MM.1S (cell line): ENCODE measurements around the gene SHOC1.

Experiments
- DNase-seq: peaks from one replicate; pipeline ENCODE4 v3.0.0-alpha.2; 2015
- H2AFZ ChIP-seq: fragments of 300-600 bp; sonication (generic); 2 replicates; pipeline ENCODE4 v1.6.0; 2016; ENCODE audit warnings: antibody characterized with exemption, low read length
- H3F3A ChIP-seq: fragments of 300-600 bp; sonication (generic); 2 replicates; pipeline ENCODE4 v1.6.1; 2016; ENCODE audit warnings: mild to moderate bottlenecking, antibody characterized with exemption, low read length, moderate library complexity, mixed read lengths; ENCODE audit not compliant: insufficient read depth
- H3K27ac ChIP-seq: fragments of 300-600 bp; sonication (generic); 2 replicates; pipeline ENCODE4 v1.5.1; 2016; ENCODE audit warnings: mild to moderate bottlenecking, low read length
- H3K27me3 ChIP-seq: fragments of 300-600 bp; sonication (generic); replicated peaks from 2 replicates; pipeline ENCODE4 v1.6.0; 2016; ENCODE audit warnings: low read length; ENCODE audit not compliant: insufficient read depth
- H3K36me3 ChIP-seq: fragments of 300-600 bp; sonication (generic); replicated peaks from 2 replicates; pipeline ENCODE4 v1.6.1; 2016; ENCODE audit warnings: mild to moderate bottlenecking, low read length, mixed read lengths; ENCODE audit not compliant: insufficient read depth
- H3K4me1 ChIP-seq: fragments of 300-600 bp; sonication (generic); 2 replicates; pipeline ENCODE4 v1.6.1; 2016; ENCODE audit warnings: low read length, mixed read lengths
- H3K4me2 ChIP-seq: fragments of 300-600 bp; sonication (generic); 2 replicates; pipeline ENCODE4 v1.6.0; 2016; ENCODE audit warnings: low read depth, low read length
- H3K4me3 ChIP-seq: fragments of 300-600 bp; sonication (generic); 2 replicates; pipeline ENCODE4 v1.5.1; 2016; ENCODE audit warnings: low read length, mixed read lengths
- H3K79me2 ChIP-seq: fragments of 300-600 bp; sonication (generic); 2 replicates; pipeline ENCODE4 v1.6.1; 2016; ENCODE audit warnings: mixed run types, low read length, mixed read lengths
- H3K9ac ChIP-seq: fragments of 300-600 bp; sonication (generic); 2 replicates; pipeline ENCODE4 v1.6.1; 2016; ENCODE audit warnings: low read length, mixed read lengths
- H3K9me2 ChIP-seq: fragments of 300-600 bp; sonication (generic); replicated peaks from 2 replicates; pipeline ENCODE4 v1.6.1; 2016; ENCODE audit warnings: mild to moderate bottlenecking, low read length, mixed read lengths; ENCODE audit not compliant: insufficient read depth
- H3K9me3 ChIP-seq: fragments of 300-600 bp; sonication (generic); replicated peaks from 2 replicates; pipeline ENCODE4 v1.6.1; 2016; ENCODE audit warnings: mild to moderate bottlenecking, low read length, mixed read lengths; ENCODE audit not compliant: insufficient read depth
- H4K20me1 ChIP-seq: fragments of 300-600 bp; sonication (generic); 2 replicates; pipeline ENCODE4 v1.6.1; 2016; ENCODE audit warnings: mild to moderate bottlenecking, low read length, moderate library complexity, mixed read lengths; ENCODE audit not compliant: insufficient read depth
- EZH2 ChIP-seq: fragments of 300-600 bp; sonication (generic); optimal IDR thresholded peaks from 2 replicates; pipeline ENCODE3; 2017; ENCODE audit warnings: low read depth, mild to moderate bottlenecking, antibody characterized with exemption, low read length, mixed read lengths
- EZH2phosphoT487 ChIP-seq: fragments of 300-600 bp; sonication (generic); IDR thresholded peaks from 2 replicates; pipeline ENCODE4 v1.6.1; 2018; ENCODE audit warnings: antibody characterized with exemption, low read length
- TF ChIP-seq, protein P1 (sequence below): fragments of 300-600 bp; sonication (generic); IDR thresholded peaks from 2 replicates; pipeline ENCODE4 v1.5.1; 2016; ENCODE audit warnings: antibody characterized with exemption, low read length, mixed read lengths

Gene SHOC1

DNA sequence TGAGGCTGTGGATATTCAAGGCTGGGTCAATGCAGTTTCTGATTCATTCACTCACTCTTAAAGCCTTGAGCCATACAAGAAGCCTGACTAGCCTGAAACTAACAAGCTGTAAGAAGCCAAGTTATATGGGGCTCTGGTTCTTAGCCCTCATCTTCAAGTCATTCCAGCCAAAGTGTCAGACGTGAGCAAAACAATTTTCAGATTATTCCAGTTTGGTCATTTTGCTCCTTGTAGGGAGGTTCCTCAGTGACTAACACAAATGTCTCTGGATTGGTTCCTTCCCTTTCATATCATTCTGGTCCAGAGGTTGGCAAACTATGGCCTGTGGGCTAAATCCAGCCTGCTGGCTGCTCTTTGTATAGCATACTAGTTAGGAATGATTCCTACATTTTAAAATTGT, 12.5 kb upstream of the SHOC1 start:
- no peak overlapping the region for H3K4me3 ChIP-seq
- H4K20me1 ChIP-seq = no peaks in the 10 kb centered on the region
- no peak overlapping the region for H2AFZ ChIP-seq

DNA sequence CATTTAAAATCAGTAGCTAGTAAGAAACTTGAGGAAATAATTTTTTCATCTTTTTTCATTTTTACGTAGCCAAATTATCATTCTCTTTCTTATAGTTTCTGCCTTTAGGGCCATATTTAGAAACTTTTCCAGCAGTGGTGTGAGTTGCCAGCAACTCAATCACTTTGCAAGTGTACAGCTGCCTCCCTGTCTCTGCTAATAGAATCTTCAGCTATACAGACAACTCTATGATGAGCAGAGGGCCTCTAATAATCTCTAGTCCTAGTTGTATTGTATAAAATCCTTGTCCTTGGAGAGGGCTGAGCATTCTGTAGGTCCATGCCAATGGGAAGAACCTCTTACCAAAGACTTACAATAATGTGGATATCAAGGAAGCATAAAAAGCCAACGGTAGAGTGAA, 11.5 kb upstream of the SHOC1 start:
- Histone ChIP-seq H3K27me3 (no peaks in the 10 kb centered on the region), H2AFZ (no peak overlapping the region), H3F3A (no peaks in the 10 kb centered on the region), H3K9ac (no peak overlapping the region), H3K27ac (no peak overlapping the region), H4K20me1 (no peaks in the 10 kb centered on the region), H3K36me3 (no peaks in the 10 kb centered on the region), H3K4me3 (no peak overlapping the region), H3K79me2 (no peaks in the 10 kb centered on the region), H3K9me2 (no peaks in the 10 kb centered on the region), H3K4me1 (no peaks in the 10 kb centered on the region), H3K9me3 (no peaks in the 10 kb centered on the region), H3K4me2 (no peak overlapping the region)
- no peak for TF ChIP-seq EZH2phosphoT487
- no peak for DNase-seq

More for the DNA sequence above, 12.5 kb upstream of the SHOC1 start:
- Histone ChIP-seq H3K9ac (no peak overlapping the region), H3K27me3 (no peaks in the 10 kb centered on the region), H3K9me2 (no peaks in the 10 kb centered on the region), H3K9me3 (no peaks in the 10 kb centered on the region), H3F3A (no peaks in the 10 kb centered on the region), H3K4me1 (no peaks in the 10 kb centered on the region), H3K27ac (no peak overlapping the region), H3K36me3 (no peaks in the 10 kb centered on the region), H3K4me2 (no peak overlapping the region), H3K79me2 (no peaks in the 10 kb centered on the region)
- DNase-seq = no peak
- no peak for TF ChIP-seq EZH2
- TF ChIP-seq, protein P1, sequence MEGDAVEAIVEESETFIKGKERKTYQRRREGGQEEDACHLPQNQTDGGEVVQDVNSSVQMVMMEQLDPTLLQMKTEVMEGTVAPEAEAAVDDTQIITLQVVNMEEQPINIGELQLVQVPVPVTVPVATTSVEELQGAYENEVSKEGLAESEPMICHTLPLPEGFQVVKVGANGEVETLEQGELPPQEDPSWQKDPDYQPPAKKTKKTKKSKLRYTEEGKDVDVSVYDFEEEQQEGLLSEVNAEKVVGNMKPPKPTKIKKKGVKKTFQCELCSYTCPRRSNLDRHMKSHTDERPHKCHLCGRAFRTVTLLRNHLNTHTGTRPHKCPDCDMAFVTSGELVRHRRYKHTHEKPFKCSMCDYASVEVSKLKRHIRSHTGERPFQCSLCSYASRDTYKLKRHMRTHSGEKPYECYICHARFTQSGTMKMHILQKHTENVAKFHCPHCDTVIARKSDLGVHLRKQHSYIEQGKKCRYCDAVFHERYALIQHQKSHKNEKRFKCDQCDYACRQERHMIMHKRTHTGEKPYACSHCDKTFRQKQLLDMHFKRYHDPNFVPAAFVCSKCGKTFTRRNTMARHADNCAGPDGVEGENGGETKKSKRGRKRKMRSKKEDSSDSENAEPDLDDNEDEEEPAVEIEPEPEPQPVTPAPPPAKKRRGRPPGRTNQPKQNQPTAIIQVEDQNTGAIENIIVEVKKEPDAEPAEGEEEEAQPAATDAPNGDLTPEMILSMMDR = no peak
- no peak for TF ChIP-seq EZH2phosphoT487

DNA sequence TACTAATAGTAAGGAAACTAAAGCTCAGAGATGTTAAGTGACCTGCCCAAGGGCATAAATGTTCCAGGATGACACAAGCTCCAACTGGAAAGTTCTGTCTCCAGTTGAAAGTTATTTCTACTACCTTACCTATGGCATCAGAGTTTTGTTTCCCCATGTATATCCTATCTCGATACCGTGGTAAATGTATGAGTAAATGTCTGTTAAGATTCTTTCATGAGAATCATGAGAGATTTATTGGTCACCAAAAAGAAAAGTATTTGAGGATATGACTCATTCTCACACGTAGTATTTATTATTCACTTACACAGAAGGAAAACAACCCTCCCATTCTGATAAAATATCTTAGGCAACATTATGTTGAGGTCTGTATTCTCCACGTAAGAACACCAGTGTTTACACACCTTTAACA, 11.1 kb upstream of the SHOC1 start:
- Histone ChIP-seq H3K9ac (no peak overlapping the region), H3K9me3 (no peaks in the 10 kb centered on the region), H3F3A (no peaks in the 10 kb centered on the region), H3K4me1 (no peaks in the 10 kb centered on the region), H3K9me2 (no peaks in the 10 kb centered on the region), H3K36me3 (no peaks in the 10 kb centered on the region), H3K4me2 (no peak overlapping the region), H3K27ac (no peak overlapping the region), H2AFZ (no peak overlapping the region), H3K27me3 (no peaks in the 10 kb centered on the region), H3K4me3 (no peak overlapping the region), H3K79me2 (no peaks in the 10 kb centered on the region), H4K20me1 (no peaks in the 10 kb centered on the region)
- TF ChIP-seq EZH2phosphoT487 (no peak), EZH2 (no peak)
- TF ChIP-seq, protein P1 = no peak
- DNase-seq = no peak

DNA sequence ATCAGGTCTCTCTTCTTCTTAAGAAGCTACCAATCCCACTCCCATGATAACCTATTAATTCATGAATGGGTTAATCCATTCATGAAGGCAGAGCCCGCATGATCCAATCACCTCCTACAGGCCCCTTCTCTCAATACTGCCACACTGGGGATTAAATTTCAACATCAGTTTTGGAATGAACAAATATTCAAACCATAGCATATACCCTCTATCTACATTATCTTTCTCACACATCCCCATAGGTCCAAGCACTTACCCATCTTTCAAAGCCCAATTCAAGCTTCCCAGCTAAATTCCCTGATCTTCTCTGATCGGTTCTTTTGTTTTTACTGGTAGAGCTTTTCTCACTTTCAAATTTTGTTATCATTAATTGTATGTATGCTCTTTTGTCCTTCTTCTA, 10.5 kb upstream of the SHOC1 start:
- Histone ChIP-seq H3K27me3 (no peaks in the 10 kb centered on the region), H3K9me2 (no peaks in the 10 kb centered on the region), H3K4me1 (no peaks in the 10 kb centered on the region), H4K20me1 (no peaks in the 10 kb centered on the region), H2AFZ (no peak overlapping the region), H3K9me3 (no peaks in the 10 kb centered on the region), H3K4me2 (no peak overlapping the region), H3K36me3 (no peaks in the 10 kb centered on the region), H3F3A (no peaks in the 10 kb centered on the region), H3K4me3 (no peak overlapping the region), H3K9ac (no peak overlapping the region), H3K79me2 (no peaks in the 10 kb centered on the region), H3K27ac (no peak overlapping the region)
- no peak for DNase-seq
- TF ChIP-seq EZH2phosphoT487 = no peak
- TF ChIP-seq EZH2 = no peak
- TF ChIP-seq, protein P1 = no peak
